ENCODE results near the gene PNPLA7.

DNA sequence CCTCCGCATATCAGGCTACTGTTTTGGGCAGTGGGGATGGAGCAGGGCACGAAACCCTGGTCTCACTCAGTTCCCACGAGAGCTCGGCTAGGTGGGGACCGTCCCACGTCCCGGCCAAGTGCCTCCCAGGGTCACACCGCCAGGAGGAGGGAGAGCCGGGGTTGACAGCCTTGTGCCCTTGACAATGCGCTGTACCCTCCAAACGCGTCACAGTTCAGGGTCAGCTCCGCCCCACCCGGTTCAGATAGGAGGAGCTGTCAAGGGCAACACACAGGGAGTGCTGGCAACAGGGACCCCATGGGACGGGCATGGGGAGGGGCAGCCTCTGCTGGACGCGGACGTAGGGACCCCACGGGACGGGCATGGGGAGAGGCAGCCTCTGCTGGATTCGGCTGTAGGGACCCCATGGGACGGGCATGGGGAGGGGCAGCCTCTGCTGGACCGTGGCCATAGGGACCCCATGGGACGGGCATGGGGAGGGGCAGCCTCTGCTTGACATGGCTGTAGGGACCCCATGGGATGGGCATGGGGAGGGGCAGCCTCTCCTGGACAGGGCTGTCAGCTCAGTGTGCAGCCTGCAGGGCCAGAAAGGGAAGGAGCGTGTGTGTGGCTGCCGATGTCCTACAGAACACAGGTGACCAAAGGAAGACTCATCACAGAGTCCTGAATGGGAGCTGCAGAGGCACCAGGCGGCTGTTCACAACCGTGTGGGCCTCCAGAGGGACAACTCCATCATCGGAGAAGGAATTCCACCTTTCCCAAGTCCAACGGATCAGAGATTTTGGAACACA lies 29.4 kb downstream of the PNPLA7 start:
- TF ChIP-seq LEF1 (IDR thresholded peaks at IDR 0.05; ENCODE audit: borderline replicate concordance) (no peak), FOXM1 (IDR thresholded peaks at IDR 0.05; ENCODE audit: borderline replicate concordance) (no peak), NFRKB (IDR thresholded peaks at IDR 0.05) (no peak), ELF4 (IDR thresholded peaks at IDR 0.05) (no peak), TARDBP (IDR thresholded peaks at IDR 0.05) (no peak), PKNOX1 (IDR thresholded peaks at IDR 0.05) (no peak), SUZ12 (IDR thresholded peaks at IDR 0.05) (no peak), CTBP1 (IDR thresholded peaks at IDR 0.05; ENCODE audit: borderline replicate concordance) (no peak)

Data from HEK293T (cell line).